Astrocyte of the hippocampus (primary cell): ENCODE data around the gene ATOSB.

ENCODE experiments used
- DNase-seq: peaks from one replicate; pipeline ENCODE4 v3.0.0; 2011; ENCODE audit warnings: low read depth, low spot score

ATOSB gene

DNA sequence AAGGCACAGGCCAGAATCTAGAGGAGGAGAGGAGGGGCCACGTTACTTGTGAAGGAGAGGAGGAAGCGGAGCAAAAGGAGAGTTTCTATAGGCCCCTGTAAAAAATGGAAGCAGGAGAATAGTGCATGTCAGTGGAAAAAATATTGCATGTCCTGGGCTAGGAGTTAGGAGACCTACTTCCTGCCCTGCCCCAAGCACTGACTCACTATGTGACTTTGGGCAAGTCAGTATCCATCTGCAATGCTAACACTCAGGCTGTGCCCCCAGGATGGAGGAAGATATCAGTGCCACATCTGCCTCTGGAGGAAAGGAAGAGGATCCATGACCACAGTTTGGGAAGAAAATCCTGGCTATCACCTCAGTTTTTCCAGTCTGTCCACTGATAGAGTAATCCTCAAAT, 26.2 kb downstream of the ATOSB start:
- no peak for DNase-seq

- no peak for DNase-seq
These were observed 30.6 kb downstream of the ATOSB start for GRCh38 chr9:35085078-35085477.

DNA sequence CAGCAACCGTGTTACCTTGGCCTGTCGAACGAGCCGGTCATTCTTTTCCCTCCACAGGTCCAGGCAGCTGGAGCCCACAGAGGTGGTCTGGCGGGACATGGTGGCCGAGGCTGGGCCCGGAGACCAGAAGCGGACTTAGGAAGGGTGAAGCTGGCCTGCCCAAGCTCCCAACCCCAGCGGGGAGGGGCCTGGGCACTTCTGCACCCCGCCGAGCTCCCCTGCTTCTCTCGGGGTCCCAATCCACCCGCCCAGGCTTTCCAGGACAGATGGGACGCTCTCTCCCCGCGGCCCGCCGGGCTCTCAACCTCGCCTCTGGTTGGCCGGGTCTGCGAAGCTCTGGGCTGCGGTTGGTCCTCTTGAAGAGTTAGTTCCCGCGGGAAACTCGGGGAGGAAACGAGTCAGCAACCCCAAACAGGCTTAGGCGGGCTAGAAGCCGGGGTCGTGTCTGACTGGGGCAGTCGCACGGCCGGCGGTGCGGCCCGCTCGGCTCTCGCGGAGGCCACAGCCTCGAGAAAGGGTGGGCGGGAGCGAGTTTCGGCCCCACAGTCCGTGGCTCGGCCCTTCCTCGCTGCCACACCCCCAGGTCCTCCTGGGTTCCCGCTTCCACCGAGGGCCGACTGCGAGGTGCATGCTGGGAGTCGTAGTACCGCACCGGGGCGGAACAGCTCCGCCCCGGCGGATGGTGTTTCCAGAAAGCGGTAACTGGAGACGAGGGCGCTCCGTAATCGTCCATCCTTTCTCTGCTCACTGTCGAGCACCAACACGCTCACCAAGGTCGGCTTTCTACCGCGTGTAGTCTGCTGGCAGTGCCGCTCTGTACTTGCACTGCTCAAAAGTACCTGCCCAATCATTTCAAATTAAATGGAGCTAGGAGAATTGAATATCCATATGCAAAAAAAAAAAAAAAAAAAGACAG, 36.0 kb downstream of the ATOSB start, which contains the start of gene FANCG:
Gene FANCG (minus strand): TSS at position 517 of the 916 bp plus-strand sequence. CDS start 418 bp downstream, at position 99.
- DNase-seq = peak; percentile 97

DNA sequence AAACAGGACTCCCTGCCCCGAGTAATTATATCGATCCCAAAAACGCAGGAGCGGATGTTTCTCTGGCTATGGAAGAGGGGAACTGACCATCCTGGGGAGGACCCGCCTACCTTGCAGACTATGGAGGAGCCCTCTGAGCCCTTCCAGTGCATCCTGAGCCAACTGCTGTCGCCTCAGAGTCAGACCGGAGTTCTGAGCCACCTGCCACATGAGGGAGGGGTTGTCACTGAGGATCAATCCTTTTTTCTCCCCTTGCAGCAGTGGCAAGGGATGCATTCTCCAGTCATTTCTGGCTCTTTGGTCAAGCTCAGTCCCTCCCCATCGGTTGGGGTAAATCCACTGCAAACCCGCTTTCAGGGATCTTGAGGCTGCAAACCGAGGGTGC, 36.6 kb downstream of the ATOSB start:
- no peak for DNase-seq

DNA sequence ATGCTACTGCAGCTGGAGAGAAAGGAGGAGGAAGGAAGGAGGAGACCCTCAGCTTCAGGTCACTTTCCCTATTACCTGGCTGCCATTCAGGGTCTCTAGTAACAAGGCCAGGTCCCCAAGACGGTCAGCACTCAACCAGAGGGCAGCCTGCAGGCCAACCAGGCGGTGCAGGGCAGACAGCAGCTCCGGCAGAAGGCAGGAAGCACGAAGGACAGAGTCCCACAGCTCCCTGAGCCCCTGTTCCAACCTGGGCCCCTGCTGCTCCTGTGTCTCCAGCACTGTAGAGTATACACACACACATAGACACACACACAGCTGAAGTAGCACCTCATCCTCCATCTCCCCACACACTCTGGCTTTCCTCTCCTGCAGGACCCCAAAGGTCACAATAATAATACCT, 37.6 kb downstream of the ATOSB start:
- DNase-seq = no peak

DNA sequence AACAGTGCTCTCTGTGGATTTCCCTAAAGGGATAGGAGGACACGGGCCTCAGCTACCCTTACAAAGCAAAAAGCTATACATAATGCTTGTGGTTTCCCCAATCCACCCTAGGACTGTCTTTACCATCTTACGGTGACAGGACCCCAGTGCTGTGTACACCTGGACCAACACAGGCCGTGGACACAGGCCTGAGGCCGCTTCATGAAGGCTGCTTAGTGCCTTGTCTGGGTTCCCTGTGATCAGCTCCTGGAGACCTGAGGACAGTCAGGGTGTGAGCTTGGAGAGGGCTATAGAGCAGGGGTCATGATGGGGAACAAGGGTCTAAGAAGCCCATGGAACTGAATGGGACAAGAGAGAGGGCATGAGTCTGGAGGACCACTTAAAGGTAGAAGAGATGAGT, 38.8 kb downstream of the ATOSB start:
- no peak for DNase-seq

DNA sequence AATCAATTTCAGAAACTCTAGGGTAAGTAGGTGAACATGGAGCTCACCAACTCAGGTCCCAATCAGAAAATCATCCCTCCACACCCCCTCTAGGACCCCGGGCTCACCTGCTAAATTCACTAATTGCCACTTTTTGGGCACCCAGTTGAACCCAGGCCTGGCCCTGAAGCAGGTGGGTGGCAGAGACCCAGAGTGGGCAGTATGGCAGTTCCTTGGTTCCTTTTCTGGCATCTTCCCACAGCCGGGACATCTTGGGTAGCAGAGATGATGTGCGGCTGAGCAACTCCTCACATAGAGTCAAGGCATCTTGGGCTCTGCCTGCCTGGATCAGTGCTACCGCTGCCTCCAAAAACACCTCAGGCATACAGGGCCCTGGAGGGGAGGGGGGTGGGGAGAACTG, 40.3 kb downstream of the ATOSB start:
- no peak for DNase-seq

- DNase-seq = no peak
These were observed 40.9 kb downstream of the ATOSB start for GRCh38 chr9:35074791-35075190.

- no peak for DNase-seq
These were observed 41.5 kb downstream of the ATOSB start for GRCh38 chr9:35074141-35074540.

GRCh38 chr9:35073279-35073612, 42.4 kb downstream of the ATOSB start:
- DNase-seq = no peak

- DNase-seq = peak; percentile 100
These were observed 43.0 kb downstream of the ATOSB start, which contains the start of gene VCP for GRCh38 chr9:35072461-35073278. VCP (minus strand) TSS chr9:35072625; CDS start chr9:35072353, 272 bp downstream.

- DNase-seq = peak; percentile 91
These were observed 43.7 kb downstream of the ATOSB start for GRCh38 chr9:35071814-35072460.

DNA sequence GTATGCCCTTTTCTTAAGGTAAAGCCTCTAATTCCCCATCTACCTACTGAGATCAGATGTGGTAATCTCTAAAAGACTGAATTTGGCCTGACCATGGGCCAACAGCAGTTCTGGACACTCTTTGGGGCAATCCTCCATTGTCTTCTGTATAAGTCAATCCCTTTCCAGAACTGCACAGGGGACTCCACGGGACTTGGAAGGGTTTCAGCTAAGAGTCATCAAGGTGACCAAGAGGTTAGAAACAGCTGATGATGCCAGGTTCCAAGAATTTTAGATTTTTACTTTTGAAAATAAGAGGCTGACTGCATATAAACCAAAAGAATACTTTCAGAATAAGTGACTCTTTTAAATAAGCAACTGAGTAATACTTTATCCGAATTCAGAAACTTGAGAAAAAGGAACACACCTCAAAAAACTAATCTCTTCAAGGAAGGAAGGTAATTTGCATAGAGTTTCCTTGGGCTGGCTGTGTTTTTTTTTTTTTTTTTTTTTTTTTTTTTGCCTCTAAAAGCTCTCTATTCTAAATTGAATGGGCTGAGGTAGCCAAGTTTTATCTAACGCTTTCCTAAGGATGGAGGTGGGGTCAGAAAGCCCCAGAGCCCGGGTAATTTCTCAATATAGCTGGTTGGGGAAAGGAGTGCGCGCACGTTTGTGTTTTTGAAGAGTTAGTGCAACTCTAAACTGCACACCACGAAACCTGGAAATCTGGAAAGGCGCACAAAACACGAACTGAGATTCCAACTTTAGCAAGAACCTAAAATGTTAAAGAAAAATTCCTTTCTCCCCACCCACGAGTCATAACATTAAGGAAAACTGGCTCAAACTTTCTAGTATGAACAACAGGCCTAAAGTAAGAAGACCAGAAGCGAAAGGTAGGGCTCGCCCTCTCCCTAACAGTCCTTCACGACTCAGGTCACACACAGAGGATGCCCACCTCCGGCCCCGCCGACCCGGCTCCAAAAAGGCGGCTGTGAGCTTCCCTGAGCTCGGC, 44.5 kb downstream of the ATOSB start:
- peak; percentile 64 for DNase-seq

GRCh38 chr9:35069020-35069419, 46.6 kb downstream of the ATOSB start:
- DNase-seq = no peak

DNA sequence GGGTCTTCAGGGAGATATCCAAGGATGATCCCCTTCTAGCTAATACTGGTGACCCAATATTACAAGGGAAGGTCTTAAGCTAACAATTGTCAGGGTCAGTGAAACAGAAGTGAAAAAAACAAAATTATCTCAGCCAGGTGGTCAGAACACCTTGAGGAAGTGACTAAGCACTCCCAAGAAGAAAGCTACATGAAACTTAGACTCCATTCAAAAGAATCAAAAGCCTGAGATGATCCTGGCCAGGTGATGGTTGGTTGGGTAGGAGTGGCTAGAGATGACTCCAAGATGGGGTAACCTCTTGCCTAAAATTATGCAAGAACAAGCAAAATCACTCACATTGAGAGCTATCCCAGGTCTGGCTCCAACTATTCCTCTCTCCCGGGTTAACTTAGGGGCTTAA, 48.6 kb downstream of the ATOSB start:
- DNase-seq = no peak

DNA sequence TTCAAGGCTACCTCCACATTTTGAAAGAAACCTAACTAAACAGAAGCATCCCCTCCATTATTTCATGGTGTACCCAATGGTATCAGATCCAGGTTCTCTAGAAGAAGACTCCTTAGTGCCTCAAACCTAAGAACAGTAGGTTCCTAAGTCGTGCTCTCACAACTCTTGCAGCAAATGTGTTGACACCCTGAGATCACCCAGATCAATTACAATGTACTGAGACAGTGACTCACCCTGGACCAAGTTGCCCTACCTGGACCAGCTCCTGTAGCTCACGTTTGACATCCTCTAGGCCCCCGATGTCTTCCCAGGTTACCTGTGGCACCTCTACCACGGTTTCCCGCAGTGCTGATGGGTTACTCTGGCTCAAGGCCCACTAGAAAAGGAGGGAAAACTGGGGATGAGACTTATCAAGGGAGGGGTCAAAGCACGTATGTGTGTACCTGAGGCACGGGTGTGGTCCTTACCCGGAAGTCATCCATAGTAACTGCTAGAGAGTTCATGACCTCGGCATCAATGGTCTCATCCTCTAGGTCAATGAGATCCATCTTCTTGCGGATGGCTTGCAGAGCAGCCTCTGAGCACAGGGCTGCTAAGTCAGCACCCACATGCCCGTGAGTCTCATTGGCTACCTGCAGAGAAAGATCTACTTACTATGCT, 55.0 kb downstream of the ATOSB start:
- no peak for DNase-seq

GRCh38 chr9:35059438-35059837, 56.2 kb downstream of the ATOSB start:
- DNase-seq = no peak

DNA sequence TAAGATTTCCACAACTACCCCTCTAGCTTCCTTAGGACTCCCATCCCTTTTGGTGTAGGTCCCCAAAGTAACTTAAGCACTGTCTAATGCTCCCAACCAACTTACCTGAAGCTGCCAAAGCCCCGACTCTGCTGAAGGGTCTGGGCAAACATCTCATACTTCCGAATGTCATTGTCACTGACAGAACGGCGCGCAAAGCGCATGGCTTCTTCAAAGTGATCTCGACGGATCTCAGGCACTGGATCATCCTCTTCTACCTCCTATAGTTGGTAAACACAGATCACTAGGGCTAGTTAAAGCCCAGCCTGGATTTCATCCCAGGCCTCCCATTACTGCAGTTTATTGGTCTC, 58.4 kb downstream of the ATOSB start:
- no peak for DNase-seq

DNA sequence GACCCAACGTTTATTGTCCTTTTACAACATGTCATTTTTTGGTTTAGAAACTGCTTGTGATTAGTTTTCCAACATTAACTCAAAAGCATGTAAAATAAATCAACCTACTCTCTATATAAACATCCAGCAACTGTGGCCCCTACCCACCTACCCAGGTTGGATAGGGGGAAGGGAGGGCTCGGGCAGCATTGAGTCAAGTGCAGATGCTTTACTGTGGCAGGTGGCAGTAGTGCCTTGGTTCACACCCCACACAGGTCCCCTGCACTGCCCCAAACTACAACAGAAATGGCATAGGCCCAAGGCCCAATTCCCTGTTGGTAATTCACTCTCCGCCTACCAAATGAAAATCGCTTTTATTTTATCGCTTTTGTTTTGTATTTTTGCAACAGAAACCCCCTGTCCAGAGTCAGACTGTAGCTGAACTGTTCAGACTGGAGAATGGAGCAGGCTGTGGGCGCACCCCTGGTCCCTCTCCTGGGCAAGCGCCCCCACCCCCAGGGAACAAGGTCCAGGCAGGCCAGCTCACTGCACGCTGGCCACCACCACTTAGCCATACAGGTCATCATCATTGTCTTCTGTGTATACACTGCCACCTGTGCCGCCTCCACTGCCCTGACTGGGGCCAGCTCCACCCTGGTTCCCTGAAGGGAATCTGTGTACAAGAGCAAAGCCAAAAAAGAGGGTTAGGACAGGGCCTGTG, 58.9 kb downstream of the ATOSB start:
- DNase-seq = no peak
